K562 (cell line): ENCODE measurements around the gene ETFBKMT. TPM values are rescaled to one million over a fixed set of nuclear protein-coding genes. Genes with fewer than 3 reads are reported as not detected.

Experiments used
- FOXK1 ChIP-seq: sonication (generic); formaldehyde crosslinking; IDR thresholded peaks from 2 replicates; pipeline ENCODE4 v1.8.0; 2022; ENCODE audit warnings: missing genetic modification reagents, mild to moderate bottlenecking, borderline replicate concordance
- GTF2E2 ChIP-seq: fragments of 200-800 bp; sonication (Bioruptor generic); IDR thresholded peaks from 2 replicates; pipeline ENCODE4 v1.6.1; 2016; ENCODE audit warnings: missing genetic modification characterization, missing compliant biosample characterization
- MCM3 ChIP-seq: fragments of 450-650 bp; IDR thresholded peaks from 2 replicates; pipeline ENCODE4 v1.6.1; 2016
- NFE2 ChIP-seq: IDR thresholded peaks from 2 replicates; pipeline ENCODE4 v1.6.1; 2014; ENCODE audit warnings: antibody characterized with exemption, low read depth
- POU5F1 ChIP-seq: fragments of 150-350 bp; IDR thresholded peaks from 2 replicates; pipeline ENCODE4 v1.6.1; 2014; ENCODE audit warnings: borderline replicate concordance, low read length, low read depth, mild to moderate bottlenecking; ENCODE audit not compliant: partially characterized antibody
- SETDB1 ChIP-seq: IDR thresholded peaks from one replicate; pipeline ENCODE4 v1.6.1; 2012; ENCODE audit warnings: low read length, control low read depth, inconsistent platforms
- SMAD2 ChIP-seq: fragments of 150-350 bp; IDR thresholded peaks from 2 replicates; pipeline ENCODE4 v1.6.1; 2014; ENCODE audit warnings: low read depth, mild to moderate bottlenecking, low read length
- ZNF444 ChIP-seq: fragments of 250-450 bp; sonication (Bioruptor Pico); IDR thresholded peaks from 2 replicates; pipeline ENCODE4 v1.4.0; 2020; ENCODE audit warnings: mild to moderate bottlenecking, moderate library complexity
- ZNF583 ChIP-seq: fragments of 250-450 bp; sonication (Bioruptor Pico); IDR thresholded peaks from 2 replicates; pipeline ENCODE4 v1.4.0; 2020
- polyA plus RNA-seq, 8 experiments: library from polyadenylated mRNA; depleted of rRNA in 4 of 8; stranded (reverse) in 5 of 8; unstranded in 3 of 8; fragments of >200 nt; fragmentation: Nextera tagmentation in 2 of 8; fragmentation: Illumina TruSeq in 1 of 8; extraction: Ambion mirVana in 2 of 8; extraction: Trizol in 1 of 8; gene quantifications; 2 replicates each; pipeline versions ENCODE4 v1.2.1 to v1.2.3, GENCODE V29; 2011 to 2014; ENCODE audit warnings: inconsistent platforms in 1 of 8, missing spikeins in 1 of 8
- total RNA-seq, 7 experiments: library from RNA; depleted of rRNA in 6 of 7; stranded (reverse); fragments of >200 nt in 6 of 7; fragmentation: Illumina TruSeq in 2 of 7; extraction: Trizol in 2 of 7; gene quantifications; 2 replicates each; pipeline versions ENCODE4 v1.2.1 to v1.2.3, GENCODE V29; 2011 to 2021; ENCODE audit warnings: low replicate concordance in 1 of 7
- TF ChIP-seq, protein P1 (sequence below), 2 experiments: fragments of 450-650 bp in 1 of 2; IDR thresholded peaks; 2 replicates each; pipeline ENCODE4 v1.6.1; 2011 to 2017; ENCODE audit warnings: low read depth in 2 of 2, antibody characterized with exemption in 1 of 2, borderline replicate concordance in 1 of 2, low read length in 1 of 2, mild to moderate bottlenecking in 1 of 2, mixed read lengths in 1 of 2; ENCODE audit not compliant: control insufficient read depth in 1 of 2
- TF ChIP-seq, protein P2 (sequence below): fragments of 450-650 bp; formaldehyde crosslinking; IDR thresholded peaks from 2 replicates; pipeline ENCODE4 v1.4.0; 2020; ENCODE audit warnings: mild to moderate bottlenecking
- TF ChIP-seq, protein P3 (sequence below): sonication (generic); formaldehyde crosslinking; IDR thresholded peaks from 2 replicates; pipeline ENCODE4 v1.8.0; 2023; ENCODE audit warnings: mild to moderate bottlenecking, missing genetic modification reagents
- TF ChIP-seq, protein P4 (sequence below): fragments of 250-450 bp; sonication (Bioruptor Pico); IDR thresholded peaks from 2 replicates; pipeline ENCODE4 v1.5.1; 2021; ENCODE audit warnings: mild to moderate bottlenecking
- TF ChIP-seq, protein P5 (sequence below): fragments of 150-350 bp; conservative IDR thresholded peaks from 2 replicates; pipeline ENCODE4 v1.6.1; 2014; ENCODE audit warnings: low read length

ETFBKMT gene
- total and polyA plus RNA-seq, 9 of the 15 experiments (the other 6 are each of a cell fraction or from before 2014, with no cell fraction given): 0.18 to 1.7 (median 0.96) TPM

DNA sequence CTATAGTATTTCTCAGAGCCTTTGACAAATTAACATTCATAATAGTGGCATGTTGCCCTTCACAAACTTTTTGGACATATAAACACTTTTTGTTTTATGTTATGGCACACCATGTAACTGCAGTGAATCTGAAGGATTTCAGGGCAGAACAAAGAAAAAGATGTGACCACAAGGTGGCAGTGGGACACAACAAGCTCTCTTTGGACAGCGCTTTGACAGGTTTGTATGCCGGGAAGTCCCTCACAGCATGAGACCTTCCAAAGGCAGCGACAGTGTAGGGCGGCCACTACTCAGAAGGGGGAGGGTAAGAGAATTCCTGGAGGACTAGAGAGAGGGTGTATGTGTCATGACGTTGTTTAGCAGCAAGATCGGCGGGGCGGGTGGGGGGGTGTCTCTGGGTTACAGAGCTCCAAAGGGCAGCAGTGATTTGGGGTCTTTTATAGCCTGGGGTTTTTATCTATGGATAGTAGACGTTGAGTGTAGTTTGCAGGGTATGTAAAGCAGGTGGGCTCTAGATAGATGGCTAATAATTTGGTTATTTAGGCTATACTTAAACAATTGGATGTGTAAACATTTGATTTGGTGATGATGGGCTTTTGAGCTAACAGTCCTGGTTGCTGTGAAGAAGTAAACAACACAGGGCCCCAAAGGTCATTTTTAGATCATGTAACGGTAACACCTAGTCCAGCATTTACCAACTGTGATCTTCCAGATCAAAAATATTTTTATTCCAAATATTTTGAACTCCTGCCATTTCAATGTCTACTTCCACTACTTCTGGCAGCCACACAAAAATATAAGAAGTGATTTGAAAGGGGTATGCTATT is 22.9 kb downstream of the ETFBKMT start (continued):
- TF ChIP-seq, protein P1, sequence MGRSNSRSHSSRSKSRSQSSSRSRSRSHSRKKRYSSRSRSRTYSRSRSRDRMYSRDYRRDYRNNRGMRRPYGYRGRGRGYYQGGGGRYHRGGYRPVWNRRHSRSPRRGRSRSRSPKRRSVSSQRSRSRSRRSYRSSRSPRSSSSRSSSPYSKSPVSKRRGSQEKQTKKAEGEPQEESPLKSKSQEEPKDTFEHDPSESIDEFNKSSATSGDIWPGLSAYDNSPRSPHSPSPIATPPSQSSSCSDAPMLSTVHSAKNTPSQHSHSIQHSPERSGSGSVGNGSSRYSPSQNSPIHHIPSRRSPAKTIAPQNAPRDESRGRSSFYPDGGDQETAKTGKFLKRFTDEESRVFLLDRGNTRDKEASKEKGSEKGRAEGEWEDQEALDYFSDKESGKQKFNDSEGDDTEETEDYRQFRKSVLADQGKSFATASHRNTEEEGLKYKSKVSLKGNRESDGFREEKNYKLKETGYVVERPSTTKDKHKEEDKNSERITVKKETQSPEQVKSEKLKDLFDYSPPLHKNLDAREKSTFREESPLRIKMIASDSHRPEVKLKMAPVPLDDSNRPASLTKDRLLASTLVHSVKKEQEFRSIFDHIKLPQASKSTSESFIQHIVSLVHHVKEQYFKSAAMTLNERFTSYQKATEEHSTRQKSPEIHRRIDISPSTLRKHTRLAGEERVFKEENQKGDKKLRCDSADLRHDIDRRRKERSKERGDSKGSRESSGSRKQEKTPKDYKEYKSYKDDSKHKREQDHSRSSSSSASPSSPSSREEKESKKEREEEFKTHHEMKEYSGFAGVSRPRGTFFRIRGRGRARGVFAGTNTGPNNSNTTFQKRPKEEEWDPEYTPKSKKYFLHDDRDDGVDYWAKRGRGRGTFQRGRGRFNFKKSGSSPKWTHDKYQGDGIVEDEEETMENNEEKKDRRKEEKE (IDR thresholded peaks at IDR 0.05; ENCODE audit: borderline replicate concordance in 1 of 2, control insufficient read depth in 1 of 2, low read depth in 2 of 2, low read length in 1 of 2): no peak
- TF ChIP-seq, protein P2, sequence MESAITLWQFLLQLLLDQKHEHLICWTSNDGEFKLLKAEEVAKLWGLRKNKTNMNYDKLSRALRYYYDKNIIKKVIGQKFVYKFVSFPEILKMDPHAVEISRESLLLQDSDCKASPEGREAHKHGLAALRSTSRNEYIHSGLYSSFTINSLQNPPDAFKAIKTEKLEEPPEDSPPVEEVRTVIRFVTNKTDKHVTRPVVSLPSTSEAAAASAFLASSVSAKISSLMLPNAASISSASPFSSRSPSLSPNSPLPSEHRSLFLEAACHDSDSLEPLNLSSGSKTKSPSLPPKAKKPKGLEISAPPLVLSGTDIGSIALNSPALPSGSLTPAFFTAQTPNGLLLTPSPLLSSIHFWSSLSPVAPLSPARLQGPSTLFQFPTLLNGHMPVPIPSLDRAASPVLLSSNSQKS (CRISPR knock-in tag): no peak
- TF ChIP-seq ZNF444 (CRISPR knock-in tag) (no peak), SMAD2 (no peak), NFE2 (no peak), MCM3 (no peak), SETDB1 (no peak), GTF2E2 (tag) (no peak), POU5F1 (no peak), FOXK1 (no peak), ZNF583 (CRISPR knock-in tag) (no peak)
- TF ChIP-seq, protein P3, sequence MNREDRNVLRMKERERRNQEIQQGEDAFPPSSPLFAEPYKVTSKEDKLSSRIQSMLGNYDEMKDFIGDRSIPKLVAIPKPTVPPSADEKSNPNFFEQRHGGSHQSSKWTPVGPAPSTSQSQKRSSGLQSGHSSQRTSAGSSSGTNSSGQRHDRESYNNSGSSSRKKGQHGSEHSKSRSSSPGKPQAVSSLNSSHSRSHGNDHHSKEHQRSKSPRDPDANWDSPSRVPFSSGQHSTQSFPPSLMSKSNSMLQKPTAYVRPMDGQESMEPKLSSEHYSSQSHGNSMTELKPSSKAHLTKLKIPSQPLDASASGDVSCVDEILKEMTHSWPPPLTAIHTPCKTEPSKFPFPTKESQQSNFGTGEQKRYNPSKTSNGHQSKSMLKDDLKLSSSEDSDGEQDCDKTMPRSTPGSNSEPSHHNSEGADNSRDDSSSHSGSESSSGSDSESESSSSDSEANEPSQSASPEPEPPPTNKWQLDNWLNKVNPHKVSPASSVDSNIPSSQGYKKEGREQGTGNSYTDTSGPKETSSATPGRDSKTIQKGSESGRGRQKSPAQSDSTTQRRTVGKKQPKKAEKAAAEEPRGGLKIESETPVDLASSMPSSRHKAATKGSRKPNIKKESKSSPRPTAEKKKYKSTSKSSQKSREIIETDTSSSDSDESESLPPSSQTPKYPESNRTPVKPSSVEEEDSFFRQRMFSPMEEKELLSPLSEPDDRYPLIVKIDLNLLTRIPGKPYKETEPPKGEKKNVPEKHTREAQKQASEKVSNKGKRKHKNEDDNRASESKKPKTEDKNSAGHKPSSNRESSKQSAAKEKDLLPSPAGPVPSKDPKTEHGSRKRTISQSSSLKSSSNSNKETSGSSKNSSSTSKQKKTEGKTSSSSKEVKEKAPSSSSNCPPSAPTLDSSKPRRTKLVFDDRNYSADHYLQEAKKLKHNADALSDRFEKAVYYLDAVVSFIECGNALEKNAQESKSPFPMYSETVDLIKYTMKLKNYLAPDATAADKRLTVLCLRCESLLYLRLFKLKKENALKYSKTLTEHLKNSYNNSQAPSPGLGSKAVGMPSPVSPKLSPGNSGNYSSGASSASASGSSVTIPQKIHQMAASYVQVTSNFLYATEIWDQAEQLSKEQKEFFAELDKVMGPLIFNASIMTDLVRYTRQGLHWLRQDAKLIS: no peak
- TF ChIP-seq, protein P4, sequence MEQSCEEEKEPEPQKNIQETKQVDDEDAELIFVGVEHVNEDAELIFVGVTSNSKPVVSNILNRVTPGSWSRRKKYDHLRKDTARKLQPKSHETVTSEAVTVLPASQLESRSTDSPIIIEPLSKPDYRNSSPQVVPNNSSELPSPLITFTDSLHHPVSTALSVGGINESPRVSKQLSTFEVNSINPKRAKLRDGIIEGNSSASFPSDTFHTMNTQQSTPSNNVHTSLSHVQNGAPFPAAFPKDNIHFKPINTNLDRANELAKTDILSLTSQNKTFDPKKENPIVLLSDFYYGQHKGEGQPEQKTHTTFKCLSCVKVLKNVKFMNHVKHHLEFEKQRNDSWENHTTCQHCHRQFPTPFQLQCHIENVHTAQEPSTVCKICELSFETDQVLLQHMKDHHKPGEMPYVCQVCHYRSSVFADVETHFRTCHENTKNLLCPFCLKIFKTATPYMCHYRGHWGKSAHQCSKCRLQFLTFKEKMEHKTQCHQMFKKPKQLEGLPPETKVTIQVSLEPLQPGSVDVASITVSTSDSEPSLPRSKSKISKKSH (CRISPR knock-in tag): 0 out of 2 replicates have a peak, but pooled peaks have one; percentile 58
- TF ChIP-seq, protein P5, sequence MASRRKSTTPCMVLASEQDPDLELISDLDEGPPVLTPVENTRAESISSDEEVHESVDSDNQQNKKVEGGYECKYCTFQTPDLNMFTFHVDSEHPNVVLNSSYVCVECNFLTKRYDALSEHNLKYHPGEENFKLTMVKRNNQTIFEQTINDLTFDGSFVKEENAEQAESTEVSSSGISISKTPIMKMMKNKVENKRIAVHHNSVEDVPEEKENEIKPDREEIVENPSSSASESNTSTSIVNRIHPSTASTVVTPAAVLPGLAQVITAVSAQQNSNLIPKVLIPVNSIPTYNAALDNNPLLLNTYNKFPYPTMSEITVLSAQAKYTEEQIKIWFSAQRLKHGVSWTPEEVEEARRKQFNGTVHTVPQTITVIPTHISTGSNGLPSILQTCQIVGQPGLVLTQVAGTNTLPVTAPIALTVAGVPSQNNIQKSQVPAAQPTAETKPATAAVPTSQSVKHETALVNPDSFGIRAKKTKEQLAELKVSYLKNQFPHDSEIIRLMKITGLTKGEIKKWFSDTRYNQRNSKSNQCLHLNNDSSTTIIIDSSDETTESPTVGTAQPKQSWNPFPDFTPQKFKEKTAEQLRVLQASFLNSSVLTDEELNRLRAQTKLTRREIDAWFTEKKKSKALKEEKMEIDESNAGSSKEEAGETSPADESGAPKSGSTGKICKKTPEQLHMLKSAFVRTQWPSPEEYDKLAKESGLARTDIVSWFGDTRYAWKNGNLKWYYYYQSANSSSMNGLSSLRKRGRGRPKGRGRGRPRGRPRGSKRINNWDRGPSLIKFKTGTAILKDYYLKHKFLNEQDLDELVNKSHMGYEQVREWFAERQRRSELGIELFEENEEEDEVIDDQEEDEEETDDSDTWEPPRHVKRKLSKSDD: no peak
